Loucy (cell line): ENCODE data around the gene WASHC3.

Experiments
- H2AFZ ChIP-seq: fragments of 200-600 bp; sonication (generic); 2 replicates; pipeline ENCODE4 v1.6.0; 2016; ENCODE audit warnings: antibody characterized with exemption, mild to moderate bottlenecking, low read length, moderate library complexity
- H3F3A ChIP-seq: fragments of 200-600 bp; 2 replicates; pipeline ENCODE4 v1.6.0; 2016; ENCODE audit warnings: antibody characterized with exemption, low read depth, mild to moderate bottlenecking
- H3K27me3 ChIP-seq: fragments of 200-600 bp; sonication (generic); 2 replicates; pipeline ENCODE4 v1.6.1; 2014; ENCODE audit warnings: low read length, mild to moderate bottlenecking; ENCODE audit not compliant: insufficient read depth, poor library complexity, severe bottlenecking
- H3K36me3 ChIP-seq: fragments of 200-600 bp; sonication (generic); 2 replicates; pipeline ENCODE4 v1.6.1; 2016; ENCODE audit warnings: low read length; ENCODE audit not compliant: insufficient read depth
- H3K4me1 ChIP-seq: fragments of 200-600 bp; sonication (generic); 2 replicates; pipeline ENCODE4 v1.5.1; 2014; ENCODE audit warnings: low read length, mild to moderate bottlenecking; ENCODE audit not compliant: insufficient read depth, poor library complexity, severe bottlenecking
- H3K4me2 ChIP-seq: fragments of 200-600 bp; sonication (generic); 2 replicates; pipeline ENCODE4 v1.6.0; 2014; ENCODE audit warnings: antibody characterized with exemption, low read length, low read depth, mild to moderate bottlenecking; ENCODE audit not compliant: poor library complexity, severe bottlenecking
- H3K4me3 ChIP-seq: fragments of 200-600 bp; sonication (generic); 2 replicates; pipeline ENCODE4 v1.5.1; 2014; ENCODE audit warnings: low read length, mild to moderate bottlenecking, mixed read lengths; ENCODE audit not compliant: poor library complexity, severe bottlenecking
- H3K79me2 ChIP-seq: fragments of 200-600 bp; sonication (generic); 2 replicates; pipeline ENCODE4 v1.6.1; 2014; ENCODE audit warnings: low read length; ENCODE audit not compliant: insufficient read depth
- H3K9ac ChIP-seq: fragments of 200-600 bp; sonication (generic); 2 replicates; pipeline ENCODE4 v1.6.0; 2014; ENCODE audit warnings: mild to moderate bottlenecking, low read depth, low read length, moderate library complexity; ENCODE audit not compliant: poor library complexity, severe bottlenecking
- H3K9me2 ChIP-seq: fragments of 200-600 bp; sonication (generic); replicated peaks from 2 replicates; pipeline ENCODE4 v1.6.1; 2016; ENCODE audit warnings: low read depth, low read length, mixed read lengths
- H3K9me3 ChIP-seq: fragments of 200-600 bp; sonication (generic); 2 replicates; pipeline ENCODE4 v1.6.1; 2014; ENCODE audit warnings: mild to moderate bottlenecking, antibody characterized with exemption, low read length, low read depth; ENCODE audit not compliant: insufficient read depth
- H4K20me1 ChIP-seq: fragments of 200-600 bp; sonication (generic); 2 replicates; pipeline ENCODE4 v1.6.0; 2014; ENCODE audit warnings: antibody characterized with exemption, low read length, mild to moderate bottlenecking; ENCODE audit not compliant: insufficient read depth, poor library complexity, severe bottlenecking
- EZH2phosphoT487 ChIP-seq: fragments of 200-600 bp; IDR thresholded peaks from 2 replicates; pipeline ENCODE4 v1.6.1; 2018; ENCODE audit warnings: antibody characterized with exemption, mild to moderate bottlenecking, moderate library complexity, borderline replicate concordance
- TF ChIP-seq, protein P1 (sequence below): fragments of 200-600 bp; sonication (generic); conservative IDR thresholded peaks from 2 replicates; pipeline ENCODE4 v1.5.1; 2014; ENCODE audit warnings: mild to moderate bottlenecking, antibody characterized with exemption, low read length

Gene WASHC3

GRCh38 chr12:102005256-102005655 is 56.5 kb downstream of the WASHC3 start:
- Histone ChIP-seq H3K27me3 (no peaks in the 10 kb centered on the region), H3K4me1 (no peaks in the 10 kb centered on the region), H4K20me1 (no peaks in the 10 kb centered on the region), H3K9me2 (no peaks in the 10 kb centered on the region), H3K79me2 (no peaks in the 10 kb centered on the region), H3K36me3 (no peaks in the 10 kb centered on the region), H3K4me2 (no peak overlapping the region), H3K9ac (no peak overlapping the region), H3K4me3 (no peak overlapping the region), H3F3A (no peaks in the 10 kb centered on the region), H3K9me3 (no peaks in the 10 kb centered on the region), H2AFZ (no peak overlapping the region)
- TF ChIP-seq, protein P1, sequence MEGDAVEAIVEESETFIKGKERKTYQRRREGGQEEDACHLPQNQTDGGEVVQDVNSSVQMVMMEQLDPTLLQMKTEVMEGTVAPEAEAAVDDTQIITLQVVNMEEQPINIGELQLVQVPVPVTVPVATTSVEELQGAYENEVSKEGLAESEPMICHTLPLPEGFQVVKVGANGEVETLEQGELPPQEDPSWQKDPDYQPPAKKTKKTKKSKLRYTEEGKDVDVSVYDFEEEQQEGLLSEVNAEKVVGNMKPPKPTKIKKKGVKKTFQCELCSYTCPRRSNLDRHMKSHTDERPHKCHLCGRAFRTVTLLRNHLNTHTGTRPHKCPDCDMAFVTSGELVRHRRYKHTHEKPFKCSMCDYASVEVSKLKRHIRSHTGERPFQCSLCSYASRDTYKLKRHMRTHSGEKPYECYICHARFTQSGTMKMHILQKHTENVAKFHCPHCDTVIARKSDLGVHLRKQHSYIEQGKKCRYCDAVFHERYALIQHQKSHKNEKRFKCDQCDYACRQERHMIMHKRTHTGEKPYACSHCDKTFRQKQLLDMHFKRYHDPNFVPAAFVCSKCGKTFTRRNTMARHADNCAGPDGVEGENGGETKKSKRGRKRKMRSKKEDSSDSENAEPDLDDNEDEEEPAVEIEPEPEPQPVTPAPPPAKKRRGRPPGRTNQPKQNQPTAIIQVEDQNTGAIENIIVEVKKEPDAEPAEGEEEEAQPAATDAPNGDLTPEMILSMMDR, result no peak
- TF ChIP-seq EZH2phosphoT487, result no peak

DNA sequence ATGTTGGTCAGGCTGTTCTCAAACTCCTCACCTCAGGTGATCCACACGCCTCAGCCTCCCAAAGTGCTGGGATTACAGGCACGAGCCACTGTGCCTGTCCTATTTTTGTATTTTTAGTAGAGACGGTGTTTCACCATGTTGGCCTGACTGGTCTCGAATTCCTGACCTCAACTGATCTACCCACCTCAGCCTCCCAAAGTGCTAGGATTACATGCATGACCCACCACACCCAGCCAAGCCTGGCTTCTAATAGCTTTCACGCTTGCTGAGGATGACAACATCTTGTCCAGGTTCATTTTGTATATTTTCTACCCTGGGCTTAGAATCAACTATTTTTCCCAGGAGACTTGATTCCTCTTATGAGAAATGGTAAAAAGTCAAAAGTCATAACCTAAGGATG is 64.7 kb downstream of the WASHC3 start:
- Histone ChIP-seq H3K79me2 (no peaks in the 10 kb centered on the region), H3K4me1 (no peaks in the 10 kb centered on the region), H3K4me3 (no peak overlapping the region), H3K9me2 (no peaks in the 10 kb centered on the region), H3K36me3 (no peaks in the 10 kb centered on the region), H4K20me1 (no peaks in the 10 kb centered on the region), H3F3A (no peaks in the 10 kb centered on the region), H3K4me2 (no peak overlapping the region), H3K27me3 (no peaks in the 10 kb centered on the region), H3K9me3 (no peaks in the 10 kb centered on the region), H3K9ac (no peak overlapping the region), H2AFZ (no peak overlapping the region)
- no peak for TF ChIP-seq EZH2phosphoT487
- TF ChIP-seq, protein P1, result no peak

GRCh38 chr12:101995684-101996083 is 66.1 kb downstream of the WASHC3 start:
- no peaks in the 10 kb centered on the region for H3K27me3 ChIP-seq
- H3K9me2 ChIP-seq, result no peaks in the 10 kb centered on the region
- H3K4me3 ChIP-seq, result no peak overlapping the region
- TF ChIP-seq, protein P1, result no peak
- TF ChIP-seq EZH2phosphoT487, result no peak
- H3K9ac ChIP-seq, result no peak overlapping the region
- H2AFZ ChIP-seq, result no peak overlapping the region
- H3K4me1 ChIP-seq, result no peaks in the 10 kb centered on the region
- no peak overlapping the region for H3K4me2 ChIP-seq
- no peaks in the 10 kb centered on the region for H3K36me3 ChIP-seq
- H3F3A ChIP-seq, result no peaks in the 10 kb centered on the region
- H4K20me1 ChIP-seq, result no peaks in the 10 kb centered on the region
- no peaks in the 10 kb centered on the region for H3K9me3 ChIP-seq
- no peaks in the 10 kb centered on the region for H3K79me2 ChIP-seq
